NCI-H526 (cell line): Measurements from ENCODE around the gene LRIG1.

Experiments
- DNase-seq, 2 experiments: peaks; one replicate each; lab custom pipeline; 2025; lab: John Stamatoyannopoulos, UW

The LRIG1 gene

DNA sequence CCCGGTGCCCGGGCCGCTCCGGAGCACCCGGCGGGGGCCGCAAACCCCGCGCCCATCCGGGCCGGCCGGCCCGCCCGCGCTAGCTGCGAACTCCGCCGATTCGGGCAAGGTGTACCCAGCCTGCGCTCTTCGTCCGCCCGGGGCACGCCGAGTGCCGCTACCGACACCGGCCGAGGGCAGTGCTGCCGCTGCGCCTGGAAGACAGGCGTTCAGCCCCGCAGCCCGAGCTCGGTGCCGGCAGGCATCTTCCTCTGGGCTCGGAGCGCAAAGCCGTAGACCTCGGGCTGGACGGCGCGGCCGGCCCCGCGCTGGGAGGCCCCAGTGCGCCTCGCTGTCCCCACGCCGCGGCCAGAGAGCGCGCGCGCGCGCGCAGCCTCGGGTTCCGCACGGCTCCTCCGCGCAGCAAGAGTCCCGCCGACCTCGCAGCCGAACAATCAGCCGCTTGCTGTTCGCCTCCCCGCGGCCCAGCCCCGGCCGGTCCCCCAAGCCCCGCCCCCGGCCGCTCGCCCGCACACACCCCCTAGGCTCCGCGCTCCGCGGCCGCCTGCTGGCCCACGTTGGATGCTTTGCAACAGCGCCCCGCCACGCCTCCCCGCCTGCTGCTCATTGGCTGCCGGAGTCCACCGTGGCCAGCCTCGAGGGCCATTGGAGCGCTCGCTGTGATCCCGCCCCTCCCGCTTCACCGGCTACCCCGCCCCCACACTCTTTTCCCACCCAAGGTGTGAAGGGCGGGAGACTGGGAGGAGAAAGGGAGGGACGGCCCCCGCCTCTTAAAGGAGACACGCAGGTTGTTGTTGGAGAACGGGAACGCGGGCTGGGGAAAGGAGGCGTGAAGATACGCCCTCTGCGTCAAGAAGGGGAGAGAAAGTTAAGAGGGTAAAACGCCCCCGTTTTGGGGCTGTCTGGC lies at the start of gene LRIG1:
LRIG1 (minus strand) TSS at position 447 of the 907 bp plus-strand sequence. CDS start 615 bp downstream, outside the sequence.
- DNase-seq, result peak; percentile 85 to 97

- DNase-seq, result no peak
Measured at GRCh38 chr3:66544619-66545429, 44.0 kb upstream of the LRIG1 start.

DNA sequence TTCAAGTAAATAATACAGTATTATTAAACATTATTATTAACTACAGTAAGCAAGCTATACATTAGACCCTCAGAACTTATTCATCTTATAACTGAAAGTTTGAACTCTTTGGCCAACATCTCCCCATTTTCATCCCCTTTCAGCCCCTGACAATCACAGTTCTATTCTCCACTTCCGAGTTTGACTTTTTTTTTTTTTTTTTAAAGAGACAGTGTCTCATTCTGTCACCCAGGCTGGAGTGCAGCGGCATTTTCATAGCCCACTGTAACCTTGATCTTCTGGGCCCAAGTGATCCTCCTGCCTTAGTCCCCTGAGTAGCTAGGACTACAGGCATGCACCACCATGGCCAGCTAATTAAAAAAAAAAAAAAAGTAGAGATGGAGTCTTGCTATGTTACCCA lies 41.3 kb upstream of the LRIG1 start:
- DNase-seq, result no peak

GRCh38 chr3:66539466-66539989 lies 38.7 kb upstream of the LRIG1 start:
- no peak for DNase-seq

DNA sequence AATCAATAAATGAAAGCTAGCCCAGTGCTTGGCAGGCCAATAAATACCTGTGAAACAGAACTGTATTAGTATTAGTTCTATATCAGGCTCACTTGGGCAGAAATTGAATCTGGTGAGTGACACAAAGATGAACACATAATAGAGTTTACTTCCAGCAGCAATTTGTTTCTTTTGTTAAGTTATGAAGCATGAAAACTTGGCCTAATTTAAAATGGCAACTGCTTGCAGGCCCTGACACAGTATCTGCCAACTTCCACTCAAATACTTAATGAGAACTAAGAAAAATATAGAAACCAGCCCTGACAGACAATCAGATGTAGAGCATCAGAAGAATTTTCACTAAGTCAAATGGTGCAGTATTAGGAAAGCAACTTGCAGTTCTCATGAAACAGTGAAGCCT lies 37.6 kb upstream of the LRIG1 start:
- no peak for DNase-seq

GRCh38 chr3:66537735-66538134 lies 36.9 kb upstream of the LRIG1 start:
- DNase-seq, result no peak

GRCh38 chr3:66536791-66537190 lies 36.0 kb upstream of the LRIG1 start:
- DNase-seq, result no peak

DNA sequence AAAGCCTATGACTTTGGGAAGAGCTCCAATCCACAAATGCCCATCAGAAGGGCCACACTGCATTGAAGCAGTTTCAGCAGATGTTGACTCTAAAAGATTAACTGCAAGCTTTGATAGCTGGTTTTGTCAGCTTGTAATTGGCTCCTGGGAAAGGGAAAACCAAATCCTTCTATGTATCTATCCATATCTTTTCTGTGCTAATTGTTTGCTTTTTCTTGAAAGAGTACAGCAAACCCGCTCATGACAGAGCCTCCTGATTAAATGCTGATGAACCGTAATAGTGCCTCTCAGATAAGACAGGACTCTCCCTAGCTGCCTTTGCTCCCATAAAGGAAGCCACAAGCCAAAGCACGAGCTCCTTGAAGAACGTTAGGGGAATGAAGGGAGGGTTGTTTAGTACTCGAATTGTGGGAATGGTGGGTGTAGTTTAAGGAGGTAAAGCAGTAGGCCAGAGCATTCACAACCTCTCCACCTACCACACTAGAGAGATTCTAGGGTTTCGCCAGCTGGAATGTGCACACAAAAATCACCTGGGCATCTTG lies 33.6 kb upstream of the LRIG1 start:
- DNase-seq, result no peak

GRCh38 chr3:66532613-66533012 lies 31.8 kb upstream of the LRIG1 start:
- no peak for DNase-seq

GRCh38 chr3:66532160-66532587 lies 31.4 kb upstream of the LRIG1 start:
- no peak for DNase-seq

DNA sequence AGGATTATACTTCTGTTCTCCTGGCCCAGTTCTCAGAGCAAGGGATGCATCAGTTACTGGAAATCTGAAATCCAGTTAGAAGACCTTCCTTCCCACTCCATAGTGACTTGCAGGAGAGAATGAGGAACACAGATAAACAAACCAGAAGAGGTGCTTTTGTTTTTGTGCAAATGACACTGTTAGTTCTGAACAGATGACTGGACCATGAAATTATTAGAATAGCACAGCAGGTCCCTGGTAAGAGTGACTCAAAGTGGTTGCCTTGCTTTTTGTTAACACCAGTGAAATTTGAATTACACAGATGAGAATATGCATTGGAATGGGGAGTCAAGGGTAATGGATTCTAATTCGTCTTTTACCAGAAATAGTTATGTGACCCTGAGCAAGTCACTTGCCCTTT lies 30.4 kb upstream of the LRIG1 start:
- no peak for DNase-seq

DNA sequence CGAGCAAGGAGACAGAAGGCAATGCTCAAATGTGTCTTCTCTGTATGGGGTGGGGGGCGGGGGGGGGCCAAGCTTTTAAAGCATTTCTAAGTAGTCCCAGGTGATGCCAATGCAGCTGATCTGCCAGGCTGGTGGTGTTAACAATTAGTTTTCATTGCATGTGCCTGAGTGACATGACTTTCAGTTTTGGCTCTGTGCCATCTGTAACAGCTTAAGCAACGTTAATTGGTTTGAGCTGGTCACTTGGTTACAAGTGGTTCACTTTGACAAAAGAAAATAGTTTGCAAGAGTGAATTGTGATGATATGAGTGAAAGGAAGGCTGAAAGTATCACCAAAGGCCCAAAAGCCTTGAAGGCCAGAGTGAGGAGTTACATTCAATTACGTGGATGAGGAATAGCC lies 26.4 kb upstream of the LRIG1 start:
- DNase-seq, result no peak

DNA sequence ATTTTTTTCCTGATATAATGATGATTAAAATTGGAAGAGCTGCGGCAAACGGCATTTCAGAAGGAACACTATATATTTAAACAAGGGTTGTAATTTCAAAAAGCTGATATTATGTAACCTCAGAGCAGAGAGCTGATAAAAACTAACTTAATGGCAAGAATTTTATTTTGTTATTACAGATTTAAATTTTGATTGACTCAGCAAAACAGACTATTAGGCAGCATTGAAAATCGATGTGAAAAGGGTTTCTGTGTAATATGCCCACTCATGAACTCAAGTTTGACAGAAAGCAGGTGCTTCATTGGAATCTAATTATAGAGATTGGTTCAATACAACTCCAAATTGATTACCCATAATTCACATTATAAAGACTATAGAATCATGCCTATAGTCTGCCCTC lies 24.9 kb upstream of the LRIG1 start:
- no peak for DNase-seq

DNA sequence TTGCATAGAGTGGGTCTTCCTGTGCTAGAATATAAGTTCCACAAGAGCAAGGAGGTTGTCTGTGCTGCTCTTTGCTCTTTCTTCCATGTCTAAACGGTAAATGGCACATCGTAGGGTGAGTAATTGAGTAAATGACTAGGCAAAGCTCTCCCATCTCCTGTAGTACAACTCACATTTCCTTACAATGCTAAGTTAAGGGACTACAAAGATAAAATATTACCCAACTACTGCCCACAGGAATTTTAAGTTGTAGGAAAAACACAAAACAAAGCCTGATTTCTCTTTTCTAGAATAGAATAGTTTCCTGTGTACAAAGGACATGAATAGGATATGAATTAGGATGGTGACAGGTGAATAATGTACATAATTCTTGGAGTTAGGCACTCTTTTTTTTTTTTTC lies 19.9 kb upstream of the LRIG1 start:
- no peak for DNase-seq

DNA sequence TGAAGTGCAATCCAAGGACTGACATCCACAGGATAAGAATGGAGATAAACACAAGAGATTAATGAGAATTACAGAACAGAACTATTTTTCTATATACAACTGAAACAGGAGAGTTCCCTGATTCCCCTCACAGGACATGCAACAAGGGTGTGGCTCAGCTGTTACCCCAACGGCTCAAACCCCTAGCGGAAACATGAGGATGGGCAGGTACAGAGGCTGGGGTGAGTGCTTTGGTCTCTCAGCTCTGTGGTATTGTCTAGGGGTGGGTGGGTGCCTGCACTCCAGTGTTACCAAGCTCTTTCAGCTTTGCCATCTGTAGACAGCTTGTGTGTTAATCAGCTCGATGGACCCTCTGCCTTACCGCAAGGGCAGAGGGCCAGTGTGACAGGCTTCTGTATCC lies 17.8 kb upstream of the LRIG1 start:
- no peak for DNase-seq

- no peak for DNase-seq
Measured at GRCh38 chr3:66518126-66518525, 17.3 kb upstream of the LRIG1 start.

DNA sequence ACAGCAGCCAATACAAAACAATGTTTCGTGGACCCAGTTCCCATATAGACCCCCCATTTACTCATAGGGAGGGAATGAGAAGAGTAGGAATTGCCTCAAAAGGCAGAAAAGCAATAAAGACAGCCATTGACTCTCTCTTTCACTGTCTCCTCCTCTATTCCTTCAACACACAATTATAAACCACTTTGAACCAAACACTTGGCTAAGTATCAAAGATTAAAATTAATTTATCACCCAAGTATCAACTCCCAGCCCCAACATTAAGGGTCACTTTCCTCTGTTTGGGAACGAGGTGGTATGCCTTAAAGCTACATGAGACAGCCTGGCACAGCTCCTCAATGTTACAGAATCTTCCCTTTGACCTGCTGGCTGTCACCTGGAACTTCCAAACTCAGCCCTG lies 16.4 kb upstream of the LRIG1 start:
- no peak for DNase-seq

DNA sequence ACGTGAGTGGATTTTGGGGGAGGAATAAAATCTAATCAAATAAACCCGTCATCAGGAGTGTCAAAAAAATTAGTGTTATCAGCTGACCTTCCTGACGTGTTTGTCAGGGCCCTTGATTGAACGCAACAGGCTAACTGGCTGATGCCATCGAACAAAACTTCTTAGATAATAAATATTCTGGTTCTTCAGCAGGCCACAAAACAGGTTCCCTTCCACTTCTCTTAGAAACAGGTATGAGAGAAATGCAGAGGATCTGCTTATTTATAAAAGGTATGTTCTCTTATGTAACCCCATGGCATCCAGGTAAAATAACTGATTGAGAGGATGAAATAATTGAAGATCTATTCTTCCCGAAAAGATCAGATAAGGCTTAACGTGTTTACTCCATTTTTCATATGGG lies 7.6 kb upstream of the LRIG1 start:
- no peak for DNase-seq

DNA sequence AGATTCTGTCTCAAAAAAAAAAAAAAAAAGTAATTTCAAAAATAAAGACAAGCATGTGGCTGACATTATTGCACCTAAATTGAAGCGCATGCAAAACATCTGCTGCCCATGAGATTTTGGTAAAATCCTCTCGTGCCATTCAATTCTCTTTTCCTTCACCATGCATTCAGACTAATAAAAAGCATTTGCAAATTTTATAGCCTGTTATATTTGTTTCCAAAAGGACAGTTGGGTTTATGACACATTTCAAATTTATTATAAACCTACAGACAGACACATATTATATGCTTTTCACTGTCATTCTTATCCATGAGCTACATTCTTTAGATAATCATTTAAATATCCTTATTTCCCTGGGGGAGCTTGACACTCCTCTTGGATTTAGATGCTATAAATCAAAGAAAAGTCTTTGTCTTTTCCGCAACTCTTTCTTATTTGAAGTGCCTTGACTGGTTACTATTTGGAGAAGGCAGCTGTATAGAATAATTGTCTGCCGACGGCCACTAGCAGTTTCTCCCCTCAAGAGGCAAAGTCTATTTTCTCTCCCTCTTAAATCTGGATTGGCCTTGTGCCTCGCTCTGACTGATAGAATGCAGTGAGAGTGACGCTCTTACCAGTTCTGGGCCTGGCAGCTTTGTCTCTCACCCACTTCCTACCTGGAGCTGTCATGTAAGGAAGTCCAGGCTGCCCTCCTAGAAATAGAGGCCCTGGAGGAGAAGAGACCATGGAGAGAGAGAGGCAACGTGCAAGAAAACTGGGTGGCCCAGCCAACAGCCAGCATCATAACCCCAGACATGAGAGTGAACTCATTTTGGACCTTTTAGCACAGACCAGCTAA lies 6.8 kb upstream of the LRIG1 start:
- no peak for DNase-seq

- no peak for DNase-seq
Measured at GRCh38 chr3:66506154-66506553, 5.3 kb upstream of the LRIG1 start.

- no peak for DNase-seq
Measured at GRCh38 chr3:66504850-66505641, 4.2 kb upstream of the LRIG1 start.
